D341Med (cell line): ENCODE measurements around the gene PTPRR.

Source experiments
- DNase-seq: peaks from one replicate; pipeline ENCODE4 v3.0.0; 2012; ENCODE audit warnings: low spot score

PTPRR gene

DNA sequence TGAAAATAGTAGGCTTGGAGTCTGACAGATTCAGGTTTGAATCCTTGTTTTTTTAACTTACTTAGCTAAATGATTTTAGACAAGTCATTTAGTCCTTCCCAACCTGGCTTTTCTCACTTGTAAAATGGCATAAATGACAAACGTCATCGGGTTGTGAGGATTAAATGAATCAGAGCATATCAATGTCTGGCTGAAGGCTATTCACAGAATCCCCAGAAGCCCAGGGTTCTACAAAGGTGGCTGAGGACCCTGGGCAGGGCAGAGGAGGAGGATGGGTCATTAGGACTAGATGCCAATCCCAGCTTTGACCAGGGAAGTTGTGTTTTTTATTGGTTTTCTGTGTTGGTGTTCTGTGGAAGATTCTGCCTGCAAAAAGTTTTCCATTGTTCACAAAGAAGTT, 275.7 kb downstream of the PTPRR start:
- DNase-seq, result no peak

DNA sequence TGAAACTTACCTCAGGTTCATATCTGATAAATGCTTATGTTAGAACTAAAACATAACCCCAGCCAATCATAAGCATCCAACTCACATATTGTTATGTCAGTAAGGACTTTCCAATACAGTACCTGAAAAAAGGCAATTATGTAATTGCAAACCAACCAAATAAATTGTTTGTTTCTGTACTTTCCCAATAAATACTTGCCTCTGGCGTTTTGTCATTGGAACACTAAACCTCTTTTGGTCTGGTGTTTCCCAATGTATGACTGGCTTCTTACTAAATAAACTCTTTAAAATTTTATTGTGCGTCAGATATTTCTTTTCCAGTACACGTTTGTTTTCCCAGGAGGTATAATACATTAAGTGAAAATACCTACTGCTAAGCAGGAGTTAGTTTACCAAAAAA, 276.6 kb downstream of the PTPRR start:
- no peak for DNase-seq

DNA sequence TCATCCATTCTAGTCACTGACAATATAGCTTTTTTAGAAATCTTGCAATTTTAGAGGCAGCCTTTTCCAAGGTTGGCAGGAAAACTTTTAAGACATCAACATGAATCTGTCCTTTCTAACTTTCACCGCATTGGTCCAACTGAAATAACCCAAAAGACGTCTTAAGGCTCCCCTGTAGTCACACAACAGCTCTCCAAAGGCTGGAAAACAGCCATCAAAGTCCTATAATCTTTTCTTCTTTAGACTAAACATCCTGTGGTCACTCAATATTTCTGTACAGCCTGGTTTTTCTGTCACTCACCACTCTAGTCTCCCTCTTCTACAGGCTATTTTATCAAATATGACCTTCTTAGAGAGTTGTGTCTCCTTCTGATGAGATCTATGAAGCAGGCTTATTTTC, 278.8 kb downstream of the PTPRR start:
- DNase-seq, result no peak

DNA sequence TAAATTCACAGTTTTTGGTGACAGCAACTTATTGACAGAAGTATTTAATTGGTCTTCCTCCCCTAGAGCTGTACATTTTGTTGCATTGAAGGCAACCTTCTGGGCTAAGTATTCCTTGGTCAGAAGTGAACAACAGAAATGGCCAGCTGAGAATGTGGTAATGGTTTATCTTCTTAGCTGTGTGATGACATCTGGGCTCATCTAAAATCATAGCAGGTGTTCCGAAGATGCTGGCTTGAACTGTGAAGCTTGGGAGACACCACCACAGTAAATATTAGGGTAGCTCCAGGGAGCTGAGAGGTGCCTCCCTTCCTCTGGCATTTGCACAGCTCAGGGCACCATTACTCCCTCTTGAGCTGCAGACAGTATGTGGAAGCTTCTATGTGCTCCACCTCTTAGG, 279.6 kb downstream of the PTPRR start:
- DNase-seq, result no peak

DNA sequence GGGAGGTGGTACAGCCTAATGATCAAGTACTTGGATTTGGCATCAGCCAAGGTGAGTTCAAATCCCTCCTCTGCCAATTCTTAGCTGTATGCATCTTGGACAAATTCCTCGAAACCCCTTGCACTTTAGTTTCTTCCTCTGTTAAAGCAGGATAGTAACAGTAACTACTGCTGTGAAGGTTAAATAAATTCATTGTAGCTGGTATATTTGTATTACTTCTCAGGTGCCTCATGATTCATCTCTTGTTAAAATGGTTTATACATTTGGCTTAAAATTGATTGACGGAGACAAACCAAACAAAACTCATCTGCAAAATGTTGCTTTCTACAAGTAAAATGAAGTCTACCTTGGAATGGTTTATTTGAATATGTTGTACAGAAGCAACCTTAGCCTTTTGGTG, 281.0 kb downstream of the PTPRR start:
- DNase-seq, result no peak

DNA sequence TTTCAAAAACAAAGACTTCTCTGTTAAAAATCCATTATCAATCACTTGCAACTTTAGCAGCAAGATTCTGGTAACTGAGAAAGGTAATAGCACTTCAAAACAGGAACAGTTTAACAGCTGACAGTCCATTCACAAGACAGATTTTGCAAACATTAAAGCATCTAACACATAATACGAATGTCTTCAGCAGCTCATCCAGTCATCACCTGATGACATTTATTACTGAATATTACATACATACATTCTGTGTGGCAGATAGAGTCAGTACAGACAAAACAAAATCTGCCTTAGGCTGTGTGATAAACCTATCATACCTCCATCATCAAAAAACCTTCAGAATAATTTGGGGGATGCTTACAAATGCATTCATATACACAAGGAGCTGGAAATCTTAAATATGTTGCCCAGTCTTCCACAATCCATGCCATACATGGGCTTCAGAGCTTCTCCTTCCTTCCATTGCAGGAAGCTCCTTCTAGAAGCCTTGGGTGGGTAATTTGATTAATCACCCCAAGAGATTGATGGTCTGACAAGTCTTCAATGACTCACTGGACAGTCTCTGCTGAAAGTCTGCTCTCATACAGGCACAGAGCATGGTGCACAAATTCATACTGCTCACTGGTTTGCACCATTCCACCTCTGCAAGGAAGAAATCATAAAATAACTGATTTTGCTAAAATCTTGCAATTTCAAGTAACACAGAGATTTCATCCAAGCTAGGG, 281.7 kb downstream of the PTPRR start:
- DNase-seq, result no peak

DNA sequence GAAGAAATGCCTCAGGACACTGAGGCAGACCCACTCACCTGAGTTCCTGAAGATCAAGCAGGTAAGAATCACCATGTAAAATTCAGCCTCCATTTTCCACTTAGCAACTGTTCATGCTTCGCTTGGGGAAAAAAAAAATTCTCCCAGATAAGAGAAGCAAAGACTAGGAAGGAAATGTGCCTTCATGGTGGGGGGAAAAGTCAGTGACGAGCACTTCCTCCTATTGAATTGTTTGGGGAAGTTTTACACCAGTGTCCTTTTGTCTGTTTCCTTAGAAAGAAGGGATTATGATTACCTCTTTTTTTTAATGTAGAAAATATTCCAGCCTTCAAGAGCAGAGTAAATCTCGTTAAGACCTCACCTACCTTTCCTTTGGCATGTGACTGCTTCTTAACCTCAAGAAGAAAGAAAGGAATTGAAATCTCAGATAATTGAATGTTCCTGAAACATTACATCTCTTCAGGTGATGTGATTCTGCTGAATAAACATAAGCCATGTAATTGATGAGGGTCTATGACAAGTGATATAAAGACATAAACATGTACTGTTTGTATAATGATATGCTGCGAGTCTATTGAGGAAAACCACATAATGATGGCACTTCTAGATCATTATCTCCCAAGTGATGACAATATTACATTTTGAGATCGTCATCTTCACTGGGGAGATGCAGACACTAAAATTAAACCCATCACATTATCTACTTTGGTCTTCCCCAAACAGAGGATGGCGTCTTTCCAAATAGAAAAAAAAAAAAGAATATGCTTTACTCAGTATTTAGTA, 283.0 kb downstream of the PTPRR start, which contains the start of gene PTPRB:
Gene PTPRB (minus strand): TSS at position 127 of the 783 bp plus-strand sequence. CDS start 34 bp downstream, at position 93.
- DNase-seq, result no peak

DNA sequence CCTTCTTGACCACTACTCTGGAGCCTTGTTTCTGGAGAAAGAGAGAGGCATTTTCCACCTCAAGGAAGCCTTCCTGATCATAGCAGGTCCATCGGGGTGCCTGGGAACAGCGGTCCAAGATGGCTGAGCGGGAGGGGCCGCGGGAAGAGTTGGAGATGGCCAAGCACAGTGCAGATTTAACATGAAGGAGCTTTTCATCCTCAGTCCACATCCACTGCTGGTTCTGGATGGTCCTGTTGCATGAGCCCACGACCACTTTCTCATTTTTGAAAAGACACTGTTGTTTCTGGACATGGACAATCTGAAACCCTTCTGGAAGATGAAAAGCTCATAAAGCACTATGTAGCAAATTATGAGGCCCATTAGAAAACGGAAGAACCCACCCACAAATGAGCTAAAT, 284.8 kb downstream of the PTPRR start:
- no peak for DNase-seq

DNA sequence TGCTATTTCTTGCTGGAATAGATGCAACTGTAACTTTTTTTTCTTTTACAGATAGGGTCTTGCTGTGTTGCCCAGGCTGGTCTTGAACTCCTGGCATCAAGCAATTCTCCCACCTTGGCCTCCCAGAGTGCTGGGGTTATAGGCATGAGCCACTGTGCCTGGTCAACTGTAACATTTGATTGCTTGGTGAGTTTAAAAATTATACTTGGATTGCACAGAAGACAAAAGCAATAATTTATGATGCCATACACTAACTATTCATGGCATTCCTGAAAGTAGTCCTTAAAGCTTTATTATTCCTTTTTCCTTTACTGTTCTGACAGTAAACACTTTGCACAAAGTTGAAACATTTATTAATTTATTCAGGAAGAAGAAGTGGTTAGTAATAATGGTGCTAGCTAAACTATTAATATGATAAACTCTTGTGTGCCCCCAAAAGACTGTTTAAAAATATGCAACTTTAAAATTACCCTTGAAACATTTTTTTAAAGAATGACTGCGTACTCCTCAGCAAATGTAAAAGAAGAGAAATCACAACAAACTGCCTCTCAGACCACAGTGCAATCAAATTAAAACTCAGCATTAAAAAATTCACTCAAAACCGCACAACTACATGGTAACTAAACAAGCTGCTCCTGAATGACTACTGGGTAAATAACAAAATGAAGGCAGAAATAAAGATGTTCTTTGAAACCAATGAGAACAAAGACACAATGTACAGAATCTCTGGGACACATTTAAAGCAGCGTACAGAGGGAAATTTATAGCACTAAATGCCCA, 291.6 kb downstream of the PTPRR start:
- no peak for DNase-seq

DNA sequence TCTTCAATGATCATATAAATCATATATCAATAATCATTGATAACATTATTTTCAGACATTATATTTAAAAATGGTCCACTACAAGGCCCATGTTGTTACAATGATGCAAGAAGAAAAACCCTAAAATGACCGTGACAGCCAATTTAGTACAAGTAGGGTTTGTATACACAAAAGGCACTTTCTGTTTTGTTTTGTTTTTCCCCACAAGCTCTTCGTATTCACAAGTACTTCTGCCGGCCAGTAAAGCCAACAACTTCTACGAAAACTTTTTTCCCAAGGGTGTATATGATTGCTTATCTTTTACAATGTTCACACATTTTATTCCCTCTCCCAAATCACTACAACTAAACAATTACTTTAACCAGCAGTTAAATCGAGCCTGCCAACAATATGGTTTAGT, 292.9 kb downstream of the PTPRR start:
- DNase-seq, result no peak

DNA sequence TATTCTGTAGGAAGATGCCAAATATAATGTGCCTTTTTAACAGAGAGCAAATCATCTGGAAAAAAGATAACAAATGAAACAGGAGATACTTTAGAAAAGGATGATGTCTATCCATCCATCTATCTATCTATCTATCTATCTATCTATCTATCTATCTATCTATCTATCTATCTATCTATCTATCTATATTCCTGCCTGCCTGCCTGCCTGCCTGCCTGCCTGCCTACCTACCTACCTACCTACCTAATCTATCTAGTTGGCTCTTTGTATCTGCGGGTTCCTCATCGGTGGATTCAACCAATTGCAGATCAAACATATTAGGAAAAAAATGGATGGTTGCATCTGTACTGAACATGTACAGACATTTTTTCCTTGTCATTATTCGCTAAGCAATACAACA, 294.4 kb downstream of the PTPRR start:
- DNase-seq, result no peak

DNA sequence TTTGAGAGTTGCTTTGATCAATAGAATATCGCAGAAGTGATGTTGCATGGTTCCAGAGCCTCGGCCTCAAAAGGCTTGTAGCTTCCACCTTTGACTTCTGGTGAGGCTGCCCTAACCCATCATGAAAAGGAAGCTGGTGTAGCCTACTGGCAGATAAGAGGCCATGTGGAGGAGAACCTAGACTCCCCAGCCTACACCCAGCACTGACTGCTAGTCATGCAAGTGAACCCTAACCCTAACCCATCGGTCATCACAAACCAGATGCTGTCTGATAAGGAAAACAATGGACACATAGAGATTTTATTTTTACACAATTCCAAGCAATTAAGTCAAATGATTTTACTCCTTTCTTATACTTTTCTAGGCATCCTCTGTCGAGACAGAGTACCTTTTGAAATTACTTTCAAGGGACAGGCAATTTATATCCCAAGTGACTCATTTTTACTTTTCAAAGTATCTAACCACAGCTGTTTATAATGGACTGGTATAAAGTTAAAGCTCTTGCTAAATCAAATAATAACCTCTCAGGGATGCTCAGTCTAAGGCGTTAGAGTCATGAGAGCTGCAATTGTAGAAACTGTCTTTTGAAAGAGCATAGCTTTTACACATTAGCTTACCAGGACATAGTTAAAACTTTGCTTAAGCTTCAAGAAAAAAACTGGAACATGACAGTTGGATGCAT, 300.9 kb downstream of the PTPRR start:
- no peak for DNase-seq

DNA sequence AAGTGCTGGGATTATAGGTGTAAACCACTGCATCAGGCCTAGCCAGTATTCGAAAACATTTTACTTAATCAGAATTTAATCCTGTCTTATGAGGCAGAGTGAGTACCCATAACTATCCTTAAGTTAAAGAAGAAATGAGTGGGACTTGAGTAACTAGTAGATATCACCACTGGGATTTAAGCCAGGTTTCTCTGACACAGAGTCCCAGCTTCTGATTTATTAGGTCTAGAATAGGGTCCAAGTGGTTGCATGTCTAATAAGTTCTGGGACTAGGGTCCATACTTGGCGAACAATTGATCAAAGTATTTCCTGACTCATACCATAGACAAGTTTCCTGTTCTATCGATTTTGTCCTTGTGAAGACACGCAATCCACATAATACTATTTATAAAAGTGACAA, 302.2 kb downstream of the PTPRR start:
- no peak for DNase-seq

DNA sequence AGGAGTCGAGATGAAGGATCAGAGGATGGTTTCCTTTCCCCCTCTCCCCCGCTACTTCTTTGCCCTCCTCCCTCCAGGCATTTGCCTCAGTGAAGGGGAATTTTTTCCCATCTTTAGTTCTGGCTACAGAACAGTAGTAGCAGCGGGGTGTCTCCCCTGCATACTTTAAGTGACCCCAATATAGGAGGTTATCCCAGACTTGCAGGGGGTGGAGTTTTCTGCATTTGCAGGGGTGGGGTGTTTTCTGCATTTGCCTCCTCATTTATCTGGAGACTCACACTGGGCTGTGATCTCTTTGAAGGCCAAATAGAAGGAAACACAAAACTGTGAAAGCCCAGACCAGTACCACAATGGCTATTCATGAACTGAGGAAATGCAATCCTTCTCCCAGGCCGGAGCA, 303.1 kb downstream of the PTPRR start:
- DNase-seq, result no peak

DNA sequence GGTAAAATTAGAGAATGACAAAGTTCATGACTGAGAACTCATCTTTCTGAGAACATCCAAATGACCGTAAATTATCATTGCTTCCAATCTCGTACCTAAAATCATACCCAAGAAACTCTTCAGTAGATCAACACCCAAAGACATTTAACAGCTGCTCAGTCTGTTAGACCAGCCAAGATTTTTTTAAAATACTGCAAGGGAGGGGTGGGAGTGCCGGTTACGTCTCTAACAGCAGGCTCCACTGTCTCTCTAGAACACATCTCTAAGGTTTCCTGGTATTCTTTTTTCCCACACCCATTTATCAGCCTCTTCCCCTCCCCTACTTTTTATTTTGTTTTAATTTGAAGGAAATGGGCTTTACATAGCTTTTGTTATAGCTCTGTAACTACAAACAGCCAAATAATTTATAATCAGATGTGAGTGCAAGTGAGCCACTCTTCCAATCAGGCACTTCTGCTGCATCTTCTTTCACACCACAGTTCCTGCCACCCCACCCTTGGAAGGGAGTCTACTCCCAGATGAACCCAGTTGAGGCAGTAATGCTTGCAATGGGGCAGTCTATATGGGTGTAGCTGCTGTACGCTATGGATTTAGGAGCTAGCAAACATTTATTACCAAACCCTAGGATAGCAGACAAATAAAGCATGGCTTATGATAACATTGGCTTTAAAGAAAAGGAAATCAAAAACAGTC, 305.2 kb downstream of the PTPRR start:
- DNase-seq, result no peak

DNA sequence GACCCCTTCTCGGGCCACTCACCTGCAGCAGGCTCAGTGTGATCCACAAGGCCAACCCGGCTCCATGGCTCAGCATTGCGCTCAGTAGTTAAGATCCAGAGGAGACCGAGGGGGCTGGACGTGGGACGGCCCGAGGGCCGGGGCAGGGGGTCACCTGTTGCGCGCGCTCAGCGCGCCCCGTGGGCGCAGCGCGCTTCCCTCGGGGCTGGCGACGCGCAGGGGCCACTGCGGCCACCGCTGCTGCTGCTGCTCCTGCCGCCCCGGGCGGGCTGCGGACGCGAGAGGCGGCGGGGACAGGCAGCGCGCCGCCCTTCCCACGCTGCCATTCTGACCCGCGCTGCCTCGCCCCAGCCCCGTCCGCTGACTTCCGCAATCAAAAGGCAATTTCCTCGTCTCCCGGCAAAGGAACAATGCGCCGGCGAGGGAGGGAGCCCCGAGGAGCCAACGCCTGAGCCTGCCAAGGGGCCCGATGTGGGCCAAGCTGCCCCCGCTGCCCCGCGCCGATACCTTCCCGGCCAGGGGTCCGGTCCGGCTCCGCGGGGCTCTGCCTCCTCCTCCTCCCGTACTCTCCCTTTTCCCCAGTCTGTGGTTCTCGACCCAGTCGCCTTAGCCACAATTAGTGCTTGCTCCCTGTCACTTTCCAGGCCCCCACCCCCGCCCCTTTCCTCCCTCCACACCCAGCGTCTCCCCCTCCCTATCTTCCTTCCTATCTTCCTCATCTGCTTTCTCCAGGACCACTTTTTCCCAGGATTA, 310.6 kb downstream of the PTPRR start:
- peak; percentile 49 for DNase-seq

DNA sequence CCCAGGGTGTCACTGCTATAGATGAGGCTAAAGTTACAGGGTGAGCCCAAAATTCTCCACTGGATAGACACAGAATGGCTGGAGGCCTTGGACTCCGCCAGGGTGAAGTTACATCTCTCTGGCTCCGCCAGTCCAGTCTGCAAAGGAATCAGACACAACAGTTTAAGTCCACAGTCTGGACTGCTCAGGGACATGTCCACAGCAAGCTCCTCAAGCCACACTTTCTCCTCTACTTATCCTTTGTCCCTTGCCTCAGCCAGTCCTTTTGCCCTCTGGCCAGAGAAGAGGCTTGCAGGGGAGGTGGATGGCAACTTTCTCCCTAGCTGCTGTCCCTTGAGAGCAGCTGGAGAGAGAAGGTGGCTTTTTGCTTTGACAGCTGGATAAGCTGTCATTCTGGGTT, 311.3 kb downstream of the PTPRR start:
- DNase-seq, result peak; percentile 12

DNA sequence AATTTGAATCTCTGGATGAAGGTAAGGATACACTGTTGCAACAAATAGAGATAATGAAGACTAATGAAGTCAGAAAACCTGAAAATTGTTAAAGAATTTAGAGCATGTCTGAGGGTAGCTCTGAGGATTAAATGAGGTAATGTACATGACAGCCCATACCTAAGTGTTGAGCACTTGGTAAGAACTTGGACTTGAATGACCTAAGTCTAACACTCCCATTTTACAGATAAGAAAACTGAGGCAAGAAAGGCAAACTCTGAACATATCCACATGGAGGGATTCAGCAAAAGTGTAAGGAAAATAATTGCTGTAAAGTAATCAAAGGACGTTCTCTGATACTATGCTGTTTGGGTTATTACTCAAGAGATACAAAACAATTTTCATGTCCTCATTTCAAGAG, 312.4 kb downstream of the PTPRR start:
- DNase-seq, result no peak

DNA sequence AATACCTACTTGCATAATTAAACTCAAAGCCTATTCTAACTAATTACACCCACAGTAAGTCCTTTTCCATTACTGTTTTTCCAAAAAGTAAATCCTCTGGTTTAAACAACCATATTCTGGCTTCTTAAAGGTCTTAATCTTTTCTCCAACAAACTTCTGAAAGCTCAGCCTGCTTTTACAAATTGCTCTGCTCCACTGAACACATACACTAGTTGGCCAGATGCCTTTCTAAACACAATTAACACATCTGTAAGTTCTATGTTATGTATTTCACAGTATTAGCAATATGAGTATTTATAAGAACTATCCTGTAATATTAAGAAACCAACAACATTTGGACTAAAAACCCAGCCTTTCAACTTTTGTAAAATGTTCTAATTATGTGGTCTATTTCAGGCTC, 313.4 kb downstream of the PTPRR start:
- DNase-seq, result no peak

DNA sequence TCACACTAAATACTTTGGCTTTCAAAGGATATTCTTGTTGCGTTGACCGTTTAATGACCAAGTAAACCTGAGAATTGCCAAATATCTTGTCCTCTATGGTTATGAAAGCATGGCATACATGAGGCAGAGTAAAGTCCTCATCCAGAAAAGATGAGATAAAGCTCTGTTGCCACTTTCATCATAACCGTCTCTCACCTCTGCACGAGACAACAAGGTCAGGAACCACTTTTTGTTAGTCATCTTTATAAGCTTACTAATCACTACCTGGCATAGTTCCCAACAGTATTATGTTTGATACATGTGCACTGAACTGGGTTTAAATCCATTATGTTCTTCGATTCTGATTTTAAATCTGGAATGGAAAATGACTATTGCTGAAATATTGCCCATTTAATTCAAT, 314.6 kb downstream of the PTPRR start:
- no peak for DNase-seq

DNA sequence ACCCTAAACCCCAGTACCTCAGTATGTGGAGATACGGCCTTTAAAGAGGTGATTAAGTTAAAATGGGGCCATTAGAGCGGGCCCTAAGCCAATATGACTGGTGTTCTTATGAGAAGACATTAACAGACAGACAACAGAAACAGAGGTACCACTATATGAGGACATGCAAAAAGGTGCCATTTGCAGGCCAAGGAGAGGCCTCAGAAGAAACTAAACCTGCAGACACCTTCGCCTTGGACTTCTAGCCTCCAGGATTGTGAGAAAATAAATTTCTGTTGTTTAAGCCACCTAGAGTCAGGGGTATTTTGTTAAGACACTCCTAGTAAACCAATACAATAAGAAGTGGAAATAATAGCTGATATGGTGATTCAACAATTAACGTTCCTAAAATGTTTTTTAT, 315.9 kb downstream of the PTPRR start:
- DNase-seq, result no peak
